Stimulated activated CD4-positive, alpha-beta T cell treated with anti-CD3 and anti-CD28 coated beads, Interleukin-4, amount 100 ng/mL, for 24 hours (primary cell): ENCODE measurements around the gene BOD1L1.

Experiments
- DNase-seq: peaks from one replicate; pipeline ENCODE4 v3.0.0-alpha.2; 2020

The BOD1L1 gene

DNA sequence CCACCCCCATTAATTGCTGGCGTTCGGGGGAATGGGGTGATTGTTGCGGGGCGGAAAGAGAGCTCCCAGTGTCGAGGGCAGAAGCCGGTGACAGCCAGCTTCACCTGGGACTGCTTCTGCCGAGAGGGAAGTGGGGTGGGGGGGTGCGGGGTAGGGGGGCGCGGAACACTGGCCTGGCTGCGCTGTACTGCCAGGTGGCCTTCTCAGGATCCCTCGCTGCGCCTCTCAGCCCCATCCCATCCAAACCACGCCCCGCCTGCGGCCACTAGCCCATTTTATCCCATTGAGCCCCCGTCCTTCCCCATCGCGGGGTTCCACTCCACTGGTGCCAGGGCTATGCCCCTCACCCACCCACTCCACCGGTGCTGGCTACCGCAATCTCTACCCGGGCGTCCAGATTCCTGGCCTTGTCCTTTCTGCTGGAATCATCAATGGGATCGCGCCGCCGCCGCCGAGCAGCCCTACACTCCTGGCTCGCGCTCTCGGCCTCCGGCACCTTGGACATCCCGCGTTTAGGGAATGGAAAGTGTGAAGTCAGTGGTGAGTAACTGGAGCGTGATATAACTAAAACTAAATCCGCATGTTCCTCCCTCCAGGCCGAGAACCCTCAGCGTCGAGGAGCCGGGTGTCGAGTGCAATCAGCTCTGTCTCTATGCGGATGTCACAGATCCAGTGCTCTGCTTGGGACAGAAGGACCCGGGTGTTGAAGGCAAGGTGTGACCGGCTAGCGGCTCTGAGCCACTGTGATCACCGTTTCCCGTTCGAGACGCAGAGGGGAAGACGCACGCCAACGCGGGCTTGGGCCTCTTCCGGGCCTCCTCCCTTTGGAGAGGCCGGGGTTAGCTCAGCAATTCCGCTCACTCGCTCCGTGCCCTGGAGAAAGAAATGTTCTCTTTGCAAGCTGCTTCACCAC is 103.7 kb downstream of the BOD1L1 start:
- no peak for DNase-seq

GRCh38 chr4:13523105-13523477 is 104.4 kb downstream of the BOD1L1 start:
- DNase-seq, result no peak

GRCh38 chr4:13522282-13523104 is 105.0 kb downstream of the BOD1L1 start:
- DNase-seq, result no peak

- DNase-seq, result no peak
Observed at GRCh38 chr4:13521047-13521446, 106.5 kb downstream of the BOD1L1 start.
